ENCODE measurements around the gene BBS10. TPM values are rescaled to one million over a fixed set of nuclear protein-coding genes. Genes with fewer than 3 reads are reported as not detected.

BBS10 gene
- total and polyA plus RNA-seq, 9 of the 15 experiments (the other 6 are each of a cell fraction or from before 2014, with no cell fraction given): 2.3 to 14.9 (median 5.9) TPM

DNA sequence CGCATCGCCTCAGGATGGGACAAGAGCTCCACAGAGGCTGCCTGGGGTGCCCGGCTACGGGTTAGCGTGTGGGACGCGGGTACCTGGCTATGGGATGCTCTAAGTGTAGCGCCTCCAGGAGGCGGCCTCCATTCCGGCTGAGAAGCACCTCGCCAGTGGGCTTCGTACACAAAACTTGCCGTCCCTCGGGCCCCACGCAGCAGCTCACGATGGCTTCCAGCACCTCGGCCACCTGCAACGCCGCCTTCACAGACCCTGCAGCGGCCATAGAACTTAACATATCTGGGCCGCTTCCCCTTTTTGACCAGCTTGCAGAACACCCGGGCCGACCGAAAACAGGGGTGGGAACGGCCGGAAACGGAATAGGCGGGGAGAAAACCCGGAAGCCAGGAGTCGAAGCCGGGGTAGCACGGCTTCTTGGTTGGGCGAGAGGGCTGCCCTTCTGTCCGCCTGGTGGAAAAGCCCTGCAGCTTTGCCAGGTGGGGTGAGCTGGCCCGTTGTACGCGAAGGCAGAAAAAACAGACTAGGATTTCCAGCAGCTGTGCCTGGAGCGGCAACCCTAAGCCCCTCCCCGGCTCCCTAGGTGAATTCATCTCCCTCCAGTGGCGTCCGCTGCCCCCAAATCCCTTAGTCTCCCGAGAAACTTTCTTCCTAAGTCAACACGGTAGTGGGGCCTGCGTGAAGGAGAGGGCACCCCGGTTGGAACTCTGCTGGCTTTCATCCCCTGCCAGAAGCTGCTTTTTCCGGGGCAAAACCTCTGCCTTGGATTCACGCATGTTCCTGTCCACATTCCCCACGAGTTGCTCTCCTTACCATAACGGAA is at the start of gene BBS10 (continued):
- TF ChIP-seq, protein P1, sequence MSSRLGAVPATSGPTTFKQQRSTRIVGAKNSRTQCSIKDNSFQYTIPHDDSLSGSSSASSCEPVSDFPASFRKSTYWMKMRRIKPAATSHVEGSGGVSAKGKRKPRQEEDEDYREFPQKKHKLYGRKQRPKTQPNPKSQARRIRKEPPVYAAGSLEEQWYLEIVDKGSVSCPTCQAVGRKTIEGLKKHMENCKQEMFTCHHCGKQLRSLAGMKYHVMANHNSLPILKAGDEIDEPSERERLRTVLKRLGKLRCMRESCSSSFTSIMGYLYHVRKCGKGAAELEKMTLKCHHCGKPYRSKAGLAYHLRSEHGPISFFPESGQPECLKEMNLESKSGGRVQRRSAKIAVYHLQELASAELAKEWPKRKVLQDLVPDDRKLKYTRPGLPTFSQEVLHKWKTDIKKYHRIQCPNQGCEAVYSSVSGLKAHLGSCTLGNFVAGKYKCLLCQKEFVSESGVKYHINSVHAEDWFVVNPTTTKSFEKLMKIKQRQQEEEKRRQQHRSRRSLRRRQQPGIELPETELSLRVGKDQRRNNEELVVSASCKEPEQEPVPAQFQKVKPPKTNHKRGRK (tag; IDR thresholded peaks at IDR 0.05): no peak
- TF ChIP-seq CHD2 (IDR thresholded peaks at IDR 0.05; ENCODE audit: low read depth, low read length): peak; percentile 48
- TF ChIP-seq YBX1 (IDR thresholded peaks at IDR 0.05): no peak
- TF ChIP-seq RBM25 (IDR thresholded peaks at IDR 0.05; ENCODE audit: low read depth, low read length, severe bottlenecking): peak; percentile 13
- TF ChIP-seq ELF4 (CRISPR knock-in tag; IDR thresholded peaks at IDR 0.05): peak; percentile 72; the same call in 1 of the 2 replicates
- no peak for TF ChIP-seq EWSR1 (IDR thresholded peaks at IDR 0.05; ENCODE audit: borderline replicate concordance, low read depth, partially characterized antibody)
- TF ChIP-seq ZNF780A (CRISPR knock-in tag; IDR thresholded peaks at IDR 0.05): no peak
- TF ChIP-seq KDM2B (CRISPR knock-in tag; IDR thresholded peaks at IDR 0.05): no peak
- TF ChIP-seq, protein P2, sequence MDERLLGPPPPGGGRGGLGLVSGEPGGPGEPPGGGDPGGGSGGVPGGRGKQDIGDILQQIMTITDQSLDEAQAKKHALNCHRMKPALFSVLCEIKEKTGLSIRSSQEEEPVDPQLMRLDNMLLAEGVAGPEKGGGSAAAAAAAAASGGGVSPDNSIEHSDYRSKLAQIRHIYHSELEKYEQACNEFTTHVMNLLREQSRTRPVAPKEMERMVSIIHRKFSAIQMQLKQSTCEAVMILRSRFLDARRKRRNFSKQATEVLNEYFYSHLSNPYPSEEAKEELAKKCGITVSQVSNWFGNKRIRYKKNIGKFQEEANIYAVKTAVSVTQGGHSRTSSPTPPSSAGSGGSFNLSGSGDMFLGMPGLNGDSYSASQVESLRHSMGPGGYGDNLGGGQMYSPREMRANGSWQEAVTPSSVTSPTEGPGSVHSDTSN (CRISPR knock-in tag; IDR thresholded peaks at IDR 0.05; ENCODE audit: low read depth): peak; percentile 61
- TF ChIP-seq, protein P2 (tag; conservative IDR thresholded peaks at IDR 0.05; ENCODE audit: low read depth): peak; percentile 96
- TF ChIP-seq SREBF2 (CRISPR knock-in tag; IDR thresholded peaks at IDR 0.05): no peak
- peak; percentile 97 for TF ChIP-seq POLR2G (IDR thresholded peaks at IDR 0.05; ENCODE audit: low read depth, low read length)
- TF ChIP-seq ZNF354B (CRISPR knock-in tag; IDR thresholded peaks at IDR 0.05): no peak
- no peak for TF ChIP-seq TARDBP (IDR thresholded peaks at IDR 0.05)
- TF ChIP-seq, protein P3, sequence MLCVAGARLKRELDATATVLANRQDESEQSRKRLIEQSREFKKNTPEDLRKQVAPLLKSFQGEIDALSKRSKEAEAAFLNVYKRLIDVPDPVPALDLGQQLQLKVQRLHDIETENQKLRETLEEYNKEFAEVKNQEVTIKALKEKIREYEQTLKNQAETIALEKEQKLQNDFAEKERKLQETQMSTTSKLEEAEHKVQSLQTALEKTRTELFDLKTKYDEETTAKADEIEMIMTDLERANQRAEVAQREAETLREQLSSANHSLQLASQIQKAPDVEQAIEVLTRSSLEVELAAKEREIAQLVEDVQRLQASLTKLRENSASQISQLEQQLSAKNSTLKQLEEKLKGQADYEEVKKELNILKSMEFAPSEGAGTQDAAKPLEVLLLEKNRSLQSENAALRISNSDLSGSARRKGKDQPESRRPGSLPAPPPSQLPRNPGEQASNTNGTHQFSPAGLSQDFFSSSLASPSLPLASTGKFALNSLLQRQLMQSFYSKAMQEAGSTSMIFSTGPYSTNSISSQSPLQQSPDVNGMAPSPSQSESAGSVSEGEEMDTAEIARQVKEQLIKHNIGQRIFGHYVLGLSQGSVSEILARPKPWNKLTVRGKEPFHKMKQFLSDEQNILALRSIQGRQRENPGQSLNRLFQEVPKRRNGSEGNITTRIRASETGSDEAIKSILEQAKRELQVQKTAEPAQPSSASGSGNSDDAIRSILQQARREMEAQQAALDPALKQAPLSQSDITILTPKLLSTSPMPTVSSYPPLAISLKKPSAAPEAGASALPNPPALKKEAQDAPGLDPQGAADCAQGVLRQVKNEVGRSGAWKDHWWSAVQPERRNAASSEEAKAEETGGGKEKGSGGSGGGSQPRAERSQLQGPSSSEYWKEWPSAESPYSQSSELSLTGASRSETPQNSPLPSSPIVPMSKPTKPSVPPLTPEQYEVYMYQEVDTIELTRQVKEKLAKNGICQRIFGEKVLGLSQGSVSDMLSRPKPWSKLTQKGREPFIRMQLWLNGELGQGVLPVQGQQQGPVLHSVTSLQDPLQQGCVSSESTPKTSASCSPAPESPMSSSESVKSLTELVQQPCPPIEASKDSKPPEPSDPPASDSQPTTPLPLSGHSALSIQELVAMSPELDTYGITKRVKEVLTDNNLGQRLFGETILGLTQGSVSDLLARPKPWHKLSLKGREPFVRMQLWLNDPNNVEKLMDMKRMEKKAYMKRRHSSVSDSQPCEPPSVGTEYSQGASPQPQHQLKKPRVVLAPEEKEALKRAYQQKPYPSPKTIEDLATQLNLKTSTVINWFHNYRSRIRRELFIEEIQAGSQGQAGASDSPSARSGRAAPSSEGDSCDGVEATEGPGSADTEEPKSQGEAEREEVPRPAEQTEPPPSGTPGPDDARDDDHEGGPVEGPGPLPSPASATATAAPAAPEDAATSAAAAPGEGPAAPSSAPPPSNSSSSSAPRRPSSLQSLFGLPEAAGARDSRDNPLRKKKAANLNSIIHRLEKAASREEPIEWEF (CRISPR knock-in tag; IDR thresholded peaks at IDR 0.05): no peak
- TF ChIP-seq STAT5A (IDR thresholded peaks at IDR 0.05; ENCODE audit: borderline replicate concordance, low read length): no peak
- no peak for TF ChIP-seq MAFF (IDR thresholded peaks at IDR 0.05; ENCODE audit: low read length)
